GM12891 (cell line): ENCODE measurements around the gene MAPRE3.

Experiments
- PAX5 ChIP-seq: IDR thresholded peaks from 2 replicates; pipeline ENCODE4 v1.6.1; 2011; ENCODE audit warnings: low read length, moderate library complexity, mild to moderate bottlenecking; ENCODE audit not compliant: insufficient read depth, severe bottlenecking
- POLR2A ChIP-seq: IDR thresholded peaks from 2 replicates; pipeline ENCODE4 v1.6.1; 2011; ENCODE audit warnings: low read depth, low read length, control low read depth
- POLR2AphosphoS5 ChIP-seq: IDR thresholded peaks from 2 replicates; pipeline ENCODE4 v1.6.1; 2011; ENCODE audit warnings: low read depth, low read length, control low read depth
- TAF1 ChIP-seq: IDR thresholded peaks from 2 replicates; pipeline ENCODE4 v1.6.1; 2011; ENCODE audit warnings: low read depth, low read length, control low read depth

DNA sequence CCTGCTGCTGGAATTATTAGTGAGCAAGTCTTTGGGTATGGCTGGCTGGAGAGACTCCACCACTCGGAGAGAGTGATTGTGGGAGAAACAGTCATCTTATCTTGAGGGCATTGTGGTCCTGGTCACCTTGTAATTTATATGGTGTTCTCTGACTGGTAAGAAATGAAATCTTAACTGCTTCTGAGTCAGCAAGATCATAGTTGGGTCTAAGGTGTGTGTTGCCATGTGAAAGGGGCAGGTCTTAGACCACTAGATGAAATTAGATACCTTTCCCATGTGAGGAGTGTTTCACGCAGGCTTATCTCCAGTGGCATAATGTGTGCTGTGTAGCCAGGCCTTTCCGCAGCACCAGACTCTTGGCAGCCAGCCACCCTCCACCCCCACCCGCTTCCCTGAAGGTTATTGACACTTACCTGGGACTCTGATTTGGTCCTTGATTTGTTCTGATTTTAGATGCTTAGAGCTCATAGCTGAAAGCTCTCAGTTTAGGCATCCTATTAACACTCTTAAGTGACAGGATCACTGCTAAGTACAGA lies 7.7 kb downstream of the MAPRE3 start:
- TF ChIP-seq POLR2A = no peak
- TF ChIP-seq TAF1 = no peak
- TF ChIP-seq POLR2AphosphoS5 = no peak
- no peak for TF ChIP-seq PAX5
